GDM1 (cell line): ENCODE measurements around the gene RSF1.
"Not testable (repeated sequence)": the region's sequence is repeated elsewhere in the genome, so short reads cannot be mapped to it uniquely, and the experiment has no call there.

ENCODE experiments used
- DNase-seq: peaks from one replicate; lab custom pipeline; 2025; lab: John Stamatoyannopoulos, UW

The RSF1 gene, protein sequence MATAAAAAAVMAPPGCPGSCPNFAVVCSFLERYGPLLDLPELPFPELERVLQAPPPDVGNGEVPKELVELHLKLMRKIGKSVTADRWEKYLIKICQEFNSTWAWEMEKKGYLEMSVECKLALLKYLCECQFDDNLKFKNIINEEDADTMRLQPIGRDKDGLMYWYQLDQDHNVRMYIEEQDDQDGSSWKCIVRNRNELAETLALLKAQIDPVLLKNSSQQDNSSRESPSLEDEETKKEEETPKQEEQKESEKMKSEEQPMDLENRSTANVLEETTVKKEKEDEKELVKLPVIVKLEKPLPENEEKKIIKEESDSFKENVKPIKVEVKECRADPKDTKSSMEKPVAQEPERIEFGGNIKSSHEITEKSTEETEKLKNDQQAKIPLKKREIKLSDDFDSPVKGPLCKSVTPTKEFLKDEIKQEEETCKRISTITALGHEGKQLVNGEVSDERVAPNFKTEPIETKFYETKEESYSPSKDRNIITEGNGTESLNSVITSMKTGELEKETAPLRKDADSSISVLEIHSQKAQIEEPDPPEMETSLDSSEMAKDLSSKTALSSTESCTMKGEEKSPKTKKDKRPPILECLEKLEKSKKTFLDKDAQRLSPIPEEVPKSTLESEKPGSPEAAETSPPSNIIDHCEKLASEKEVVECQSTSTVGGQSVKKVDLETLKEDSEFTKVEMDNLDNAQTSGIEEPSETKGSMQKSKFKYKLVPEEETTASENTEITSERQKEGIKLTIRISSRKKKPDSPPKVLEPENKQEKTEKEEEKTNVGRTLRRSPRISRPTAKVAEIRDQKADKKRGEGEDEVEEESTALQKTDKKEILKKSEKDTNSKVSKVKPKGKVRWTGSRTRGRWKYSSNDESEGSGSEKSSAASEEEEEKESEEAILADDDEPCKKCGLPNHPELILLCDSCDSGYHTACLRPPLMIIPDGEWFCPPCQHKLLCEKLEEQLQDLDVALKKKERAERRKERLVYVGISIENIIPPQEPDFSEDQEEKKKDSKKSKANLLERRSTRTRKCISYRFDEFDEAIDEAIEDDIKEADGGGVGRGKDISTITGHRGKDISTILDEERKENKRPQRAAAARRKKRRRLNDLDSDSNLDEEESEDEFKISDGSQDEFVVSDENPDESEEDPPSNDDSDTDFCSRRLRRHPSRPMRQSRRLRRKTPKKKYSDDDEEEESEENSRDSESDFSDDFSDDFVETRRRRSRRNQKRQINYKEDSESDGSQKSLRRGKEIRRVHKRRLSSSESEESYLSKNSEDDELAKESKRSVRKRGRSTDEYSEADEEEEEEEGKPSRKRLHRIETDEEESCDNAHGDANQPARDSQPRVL (N-terminal part only)

GRCh38 chr11:77820565-77821348, at the start of gene RSF1, which contains the start of gene AAMDC:
RSF1 (minus strand) TSS chr11:77820722; CDS start chr11:77820714, 8 bp downstream.
AAMDC (plus strand) TSS chr11:77821144; CDS start chr11:77842497, 21,353 bp downstream.
- DNase-seq, result peak; percentile 98

GRCh38 chr11:77868744-77869143, 48.2 kb upstream of the RSF1 start:
- DNase-seq, result no peak

DNA sequence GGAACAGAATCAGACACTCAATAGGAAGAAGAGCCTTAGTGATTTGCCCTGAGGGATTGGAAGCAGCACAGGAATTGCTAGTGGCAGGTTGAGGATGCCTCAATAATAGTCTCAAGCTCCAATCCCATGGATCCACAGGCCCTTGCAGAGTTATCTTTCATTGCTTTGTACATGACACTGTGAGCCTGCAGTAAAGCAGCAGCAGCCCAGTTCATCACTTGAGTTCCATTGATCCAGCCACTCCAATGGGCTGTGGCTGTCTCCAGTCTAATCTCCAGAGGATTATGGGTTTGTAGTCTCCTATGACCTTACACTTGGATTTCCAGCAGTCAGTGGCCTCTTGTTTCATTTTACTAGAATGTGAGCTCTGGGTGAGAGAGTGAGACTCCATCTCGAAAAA, 45.8 kb upstream of the RSF1 start:
- no peak for DNase-seq

GRCh38 chr11:77865805-77866204, 45.3 kb upstream of the RSF1 start:
- no peak for DNase-seq

DNA sequence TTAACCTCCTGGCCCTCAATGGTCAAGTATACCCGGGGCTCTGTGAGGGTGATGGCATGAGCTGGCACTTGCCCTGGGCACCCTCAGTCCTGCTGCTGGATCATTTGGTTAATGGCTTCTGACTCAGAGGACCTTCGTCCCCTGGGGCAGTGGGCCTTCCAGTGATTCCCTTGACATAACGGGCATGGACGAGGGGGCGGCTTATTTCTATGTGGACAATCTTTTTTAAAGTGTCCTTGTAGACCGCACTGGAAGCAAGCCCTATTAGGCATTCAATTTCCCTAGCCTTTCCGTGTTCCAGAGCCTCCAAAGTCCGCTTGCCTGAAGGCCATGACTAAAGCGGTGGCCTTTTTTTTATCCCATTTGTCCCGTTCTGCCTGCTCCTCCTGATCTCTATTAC, 40.9 kb upstream of the RSF1 start:
- not testable (repeated sequence) for DNase-seq

GRCh38 chr11:77857906-77858457, 37.5 kb upstream of the RSF1 start:
- not testable (repeated sequence) for DNase-seq

GRCh38 chr11:77854838-77855237, 34.3 kb upstream of the RSF1 start:
- DNase-seq, result no peak

GRCh38 chr11:77851503-77851902, 31.0 kb upstream of the RSF1 start:
- no peak for DNase-seq

DNA sequence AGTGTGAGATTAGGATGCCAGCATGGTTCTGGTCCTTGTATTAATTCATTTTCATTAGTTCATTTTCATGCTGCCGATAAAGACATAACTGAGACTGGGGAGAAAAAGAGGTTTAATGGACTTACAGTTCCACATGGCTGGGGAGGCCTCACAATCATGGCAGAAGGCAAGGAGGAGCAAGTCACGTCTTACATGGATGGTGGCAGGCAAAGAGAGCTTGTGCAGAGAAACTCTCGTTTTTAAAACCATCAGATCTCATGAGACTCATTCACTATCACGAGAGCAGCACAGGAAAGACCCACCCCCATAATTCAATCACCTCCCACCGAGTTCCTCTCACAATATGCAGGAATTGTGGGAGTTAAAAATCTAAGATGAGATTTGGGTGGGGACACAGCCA, 23.2 kb upstream of the RSF1 start:
- not testable (repeated sequence) for DNase-seq

GRCh38 chr11:77842441-77843121, 22.1 kb upstream of the RSF1 start:
- no peak for DNase-seq

DNA sequence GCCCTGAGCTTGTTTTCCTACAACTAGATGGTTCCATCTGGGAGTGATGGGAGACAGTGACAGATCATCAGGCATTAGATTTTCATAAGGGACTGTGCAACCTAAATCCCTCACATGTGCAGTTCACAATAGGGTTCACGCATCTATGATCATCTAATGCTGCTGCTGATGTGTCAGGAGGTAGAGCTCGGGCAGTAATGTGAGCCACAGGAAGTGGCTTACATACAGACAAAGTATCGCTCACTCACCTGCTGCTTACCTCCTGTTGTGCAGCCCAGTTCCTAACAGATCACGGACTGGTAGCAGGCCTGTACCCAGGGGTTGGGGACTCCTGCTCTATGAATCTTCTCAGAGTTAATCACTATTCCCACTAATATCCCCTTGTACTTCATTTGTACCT, 12.8 kb upstream of the RSF1 start:
- no peak for DNase-seq

GRCh38 chr11:77828926-77829325, 8.4 kb upstream of the RSF1 start:
- no peak for DNase-seq

GRCh38 chr11:77823775-77824174, 3.3 kb upstream of the RSF1 start:
- no peak for DNase-seq

GRCh38 chr11:77822126-77822525, 1.6 kb upstream of the RSF1 start:
- not testable (repeated sequence) for DNase-seq

DNA sequence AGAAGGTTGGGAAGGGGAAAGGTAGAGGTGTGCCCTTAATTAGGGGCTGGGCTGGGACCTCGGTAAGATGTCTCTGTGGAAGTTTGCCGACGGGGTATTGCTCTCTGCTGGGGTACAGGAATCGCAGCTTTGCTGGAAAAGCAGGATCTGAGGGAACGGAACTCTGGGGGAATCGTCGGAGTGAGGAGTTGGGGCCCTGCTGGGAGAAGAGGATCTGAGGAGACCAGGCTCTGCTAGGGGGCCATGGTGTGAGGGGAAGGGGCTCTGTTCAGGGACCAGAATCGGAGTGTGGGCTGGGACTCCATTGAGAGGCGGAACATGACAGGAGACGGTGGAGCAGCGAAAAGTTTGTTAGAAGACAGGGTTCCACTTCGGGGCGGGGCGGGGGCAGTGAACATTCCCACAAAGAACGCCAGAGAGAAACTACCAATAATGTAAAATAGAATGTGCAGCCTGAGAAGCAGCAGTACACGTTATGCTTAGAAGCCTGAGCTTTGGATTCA, 878 bp upstream of the RSF1 start:
- DNase-seq, result no peak

DNA sequence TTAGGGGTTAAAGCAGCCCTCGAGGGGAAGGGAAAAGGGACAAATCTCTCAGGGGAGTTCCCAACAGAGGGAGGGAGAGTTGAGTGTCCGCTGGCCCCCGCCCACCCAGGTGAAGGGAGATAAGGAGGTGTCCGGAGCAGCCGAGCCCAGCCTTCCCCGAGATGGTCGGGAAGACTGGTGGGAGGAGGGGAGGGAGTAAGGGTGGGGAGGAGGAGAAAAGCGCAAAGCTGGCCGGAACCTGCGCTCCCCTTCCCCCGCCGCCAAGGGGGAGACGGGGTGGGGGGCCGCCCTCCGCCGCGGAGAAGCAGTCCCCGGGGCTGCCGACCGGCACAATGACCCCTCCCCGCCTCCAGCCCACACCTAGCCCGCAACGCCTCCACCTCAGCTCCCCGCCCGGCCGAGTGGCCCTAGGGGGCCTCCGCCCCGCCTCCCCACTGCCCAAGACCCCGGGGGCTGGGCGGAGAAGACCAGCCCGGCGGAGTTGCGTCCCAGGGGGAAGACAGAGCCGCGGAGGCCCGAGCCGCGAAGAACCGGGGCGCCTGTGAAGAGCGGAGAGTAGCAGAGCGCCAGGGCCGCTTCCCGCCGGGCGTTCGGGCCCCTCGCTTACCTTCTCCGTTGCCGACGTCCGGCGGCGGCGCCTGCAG, 479 bp downstream of the RSF1 start:
- DNase-seq, result no peak

DNA sequence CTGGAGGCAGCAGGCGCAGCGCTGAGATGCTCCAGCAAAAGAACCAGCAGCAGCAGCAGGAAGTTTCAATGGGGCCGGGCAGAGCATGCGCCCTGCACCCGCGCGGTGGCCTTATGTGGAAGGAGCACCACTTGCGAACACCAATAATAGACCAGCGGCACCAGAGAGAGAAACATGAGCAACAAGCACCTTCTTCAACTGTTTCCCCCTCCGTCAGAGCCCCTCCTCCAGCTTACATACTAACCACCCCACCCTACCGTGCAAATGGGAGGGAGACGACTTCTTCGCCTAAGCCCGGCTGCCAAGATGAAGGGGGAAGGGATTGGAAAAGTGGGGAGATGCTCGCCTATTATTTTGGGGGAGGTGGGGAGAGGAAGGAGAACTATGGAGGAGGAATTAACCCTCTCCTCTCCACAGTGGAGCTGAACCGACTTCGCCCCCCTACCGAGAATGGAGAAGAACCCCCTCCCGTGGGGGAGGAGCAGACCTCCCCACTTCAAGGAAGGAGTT, 1.1 kb downstream of the RSF1 start:
- DNase-seq, result peak; percentile 78

DNA sequence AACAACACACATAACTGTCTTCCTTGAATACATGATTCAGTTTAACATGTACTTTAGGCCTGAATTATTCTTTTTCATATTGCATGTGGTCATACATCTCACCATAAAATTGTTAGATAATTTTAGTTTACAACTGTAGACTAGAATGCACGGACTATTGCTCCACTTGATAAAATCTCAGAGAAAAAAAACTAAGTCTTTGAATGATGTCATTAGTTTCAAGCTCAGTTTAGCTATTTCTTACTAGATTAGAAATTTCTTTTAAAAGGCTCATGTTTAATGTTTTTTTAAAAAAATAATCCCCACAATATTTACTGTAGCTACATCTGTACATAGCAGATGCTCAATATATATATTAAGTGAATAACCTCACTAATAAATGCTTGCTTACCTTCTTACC, 5.1 kb downstream of the RSF1 start:
- DNase-seq, result no peak

GRCh38 chr11:77814848-77815247, 5.7 kb downstream of the RSF1 start:
- DNase-seq, result no peak
